ENCODE data around the gene AKT2.

Gene AKT2

DNA sequence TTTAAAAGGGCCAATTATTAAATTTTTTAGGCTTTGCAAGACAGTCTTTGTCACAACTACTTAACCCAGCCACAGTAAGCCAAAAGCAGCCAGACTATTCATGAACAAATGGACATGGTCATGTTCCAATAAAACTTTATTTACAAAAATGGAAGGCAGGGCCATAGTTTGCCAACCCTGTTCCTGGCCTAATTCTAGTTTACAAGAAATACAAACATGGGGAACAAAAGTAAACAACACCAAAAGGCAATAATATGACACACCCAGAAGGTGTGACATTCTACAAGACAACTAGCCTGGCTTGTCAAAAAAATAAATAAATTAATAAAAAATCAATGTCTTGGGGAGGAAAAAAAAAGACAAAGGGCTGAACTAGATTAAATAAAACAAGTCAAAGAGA is 33.9 kb downstream of the AKT2 start:
- H4K20me1 ChIP-seq (ENCODE audit: low read depth, low read length): no peaks in the 10 kb centered on the region
- no peak overlapping the region for H2AFZ ChIP-seq (ENCODE audit: low read depth, low read length, severe bottlenecking)
- no peaks in the 10 kb centered on the region for H3K9me2 ChIP-seq (replicated peaks; ENCODE audit: insufficient read depth, low read length)
- peaks cover 14% of the 10 kb centered on the region; the same call in 1 of the 2 replicates for H3K79me2 ChIP-seq (ENCODE audit: insufficient read depth, low read length)
- TF ChIP-seq, protein P1, sequence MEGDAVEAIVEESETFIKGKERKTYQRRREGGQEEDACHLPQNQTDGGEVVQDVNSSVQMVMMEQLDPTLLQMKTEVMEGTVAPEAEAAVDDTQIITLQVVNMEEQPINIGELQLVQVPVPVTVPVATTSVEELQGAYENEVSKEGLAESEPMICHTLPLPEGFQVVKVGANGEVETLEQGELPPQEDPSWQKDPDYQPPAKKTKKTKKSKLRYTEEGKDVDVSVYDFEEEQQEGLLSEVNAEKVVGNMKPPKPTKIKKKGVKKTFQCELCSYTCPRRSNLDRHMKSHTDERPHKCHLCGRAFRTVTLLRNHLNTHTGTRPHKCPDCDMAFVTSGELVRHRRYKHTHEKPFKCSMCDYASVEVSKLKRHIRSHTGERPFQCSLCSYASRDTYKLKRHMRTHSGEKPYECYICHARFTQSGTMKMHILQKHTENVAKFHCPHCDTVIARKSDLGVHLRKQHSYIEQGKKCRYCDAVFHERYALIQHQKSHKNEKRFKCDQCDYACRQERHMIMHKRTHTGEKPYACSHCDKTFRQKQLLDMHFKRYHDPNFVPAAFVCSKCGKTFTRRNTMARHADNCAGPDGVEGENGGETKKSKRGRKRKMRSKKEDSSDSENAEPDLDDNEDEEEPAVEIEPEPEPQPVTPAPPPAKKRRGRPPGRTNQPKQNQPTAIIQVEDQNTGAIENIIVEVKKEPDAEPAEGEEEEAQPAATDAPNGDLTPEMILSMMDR (IDR thresholded peaks at IDR 0.05; ENCODE audit: insufficient read depth, low read length, poor library complexity, severe bottlenecking): no peak
- TF ChIP-seq EZH2phosphoT487 (conservative IDR thresholded peaks at IDR 0.05; ENCODE audit: low read length): no peak
- no peaks in the 10 kb centered on the region for H3K27me3 ChIP-seq (ENCODE audit: low read length)
- H3K4me3 ChIP-seq (ENCODE audit: insufficient read depth, low read length, poor library complexity, severe bottlenecking): no peak overlapping the region
- H3K27ac ChIP-seq (ENCODE audit: low read depth, low read length): no peak overlapping the region
- no peak overlapping the region for H3K4me2 ChIP-seq (ENCODE audit: low read depth, low read length, poor library complexity, severe bottlenecking)
- H3F3A ChIP-seq (ENCODE audit: insufficient read depth): no peaks in the 10 kb centered on the region
- no peaks in the 10 kb centered on the region for H3K9me3 ChIP-seq (ENCODE audit: insufficient read depth, low read length)
- no peak overlapping the region for H3K9ac ChIP-seq (ENCODE audit: low read length)
- H3K36me3 ChIP-seq (ENCODE audit: low read length): 0 out of 2 replicates have a peak, but pooled peaks cover 2% of the 10 kb centered on the region

DNA sequence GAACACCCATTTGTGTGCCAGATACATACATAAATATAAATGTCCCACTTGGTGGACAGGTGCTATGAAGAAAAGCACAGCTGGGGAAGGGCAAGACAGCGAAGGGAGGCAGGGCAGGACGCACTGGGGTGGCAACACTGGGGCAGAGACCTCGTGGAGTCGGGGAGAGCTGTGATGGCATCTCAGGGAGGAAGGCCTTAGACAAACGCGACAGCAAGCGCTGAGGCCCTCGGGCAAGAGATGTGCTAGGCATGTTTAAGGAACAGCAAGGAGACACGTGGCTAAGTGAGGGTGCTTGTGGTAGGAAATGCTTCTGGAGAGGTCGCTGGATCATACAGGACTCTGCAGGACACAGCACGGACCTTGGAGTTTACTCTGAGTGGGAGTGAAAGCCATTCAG is 35.4 kb downstream of the AKT2 start:
- Histone ChIP-seq H3K36me3 (ENCODE audit: low read length) (no peaks in the 10 kb centered on the region), H4K20me1 (ENCODE audit: low read depth, low read length) (no peaks in the 10 kb centered on the region), H3K9me3 (ENCODE audit: insufficient read depth, low read length) (no peaks in the 10 kb centered on the region), H3K4me3 (ENCODE audit: insufficient read depth, low read length, poor library complexity, severe bottlenecking) (no peak overlapping the region), H3F3A (ENCODE audit: insufficient read depth) (no peaks in the 10 kb centered on the region), H3K79me2 (ENCODE audit: insufficient read depth, low read length) (peaks cover 16% of the 10 kb centered on the region; the same call in 1 of the 2 replicates), H2AFZ (ENCODE audit: low read depth, low read length, severe bottlenecking) (no peak overlapping the region), H3K27me3 (ENCODE audit: low read length) (no peaks in the 10 kb centered on the region), H3K9me2 (replicated peaks; ENCODE audit: insufficient read depth, low read length) (no peaks in the 10 kb centered on the region), H3K4me2 (ENCODE audit: low read depth, low read length, poor library complexity, severe bottlenecking) (no peak overlapping the region), H3K27ac (ENCODE audit: low read depth, low read length) (no peak overlapping the region), H3K9ac (ENCODE audit: low read length) (no peak overlapping the region)
- TF ChIP-seq, protein P1 (IDR thresholded peaks at IDR 0.05; ENCODE audit: insufficient read depth, low read length, poor library complexity, severe bottlenecking): no peak
- no peak for TF ChIP-seq EZH2phosphoT487 (conservative IDR thresholded peaks at IDR 0.05; ENCODE audit: low read length)

DNA sequence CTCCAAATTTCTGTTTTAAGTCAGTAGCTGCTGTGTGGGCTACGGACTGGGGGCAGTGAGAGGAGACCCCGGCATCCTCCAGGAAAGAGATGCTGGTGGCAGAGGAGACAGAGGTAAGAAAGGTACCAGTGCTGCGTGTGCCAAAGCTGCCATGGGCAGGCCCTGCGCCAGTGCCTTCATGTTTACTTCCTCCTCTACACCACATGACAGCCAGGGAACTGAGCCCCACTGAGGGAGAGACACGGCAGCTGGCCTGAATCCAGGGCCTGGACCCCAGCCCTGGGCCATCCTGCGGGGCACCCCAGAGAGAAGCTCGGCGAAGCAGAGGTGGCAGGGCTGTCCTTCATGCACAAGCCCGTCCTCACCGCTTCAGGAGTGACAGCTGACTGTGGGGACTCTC is 35.9 kb downstream of the AKT2 start:
- Histone ChIP-seq H3K9me2 (replicated peaks; ENCODE audit: insufficient read depth, low read length) (no peaks in the 10 kb centered on the region), H3K4me2 (ENCODE audit: low read depth, low read length, poor library complexity, severe bottlenecking) (no peak overlapping the region), H4K20me1 (ENCODE audit: low read depth, low read length) (no peaks in the 10 kb centered on the region), H2AFZ (ENCODE audit: low read depth, low read length, severe bottlenecking) (no peak overlapping the region), H3K27ac (ENCODE audit: low read depth, low read length) (no peak overlapping the region), H3K79me2 (ENCODE audit: insufficient read depth, low read length) (peaks cover 18% of the 10 kb centered on the region; the same call in 1 of the 2 replicates), H3F3A (ENCODE audit: insufficient read depth) (no peaks in the 10 kb centered on the region), H3K9ac (ENCODE audit: low read length) (no peak overlapping the region), H3K27me3 (ENCODE audit: low read length) (no peaks in the 10 kb centered on the region), H3K36me3 (ENCODE audit: low read length) (no peaks in the 10 kb centered on the region), H3K4me3 (ENCODE audit: insufficient read depth, low read length, poor library complexity, severe bottlenecking) (no peak overlapping the region), H3K9me3 (ENCODE audit: insufficient read depth, low read length) (no peaks in the 10 kb centered on the region)
- TF ChIP-seq, protein P1 (IDR thresholded peaks at IDR 0.05; ENCODE audit: insufficient read depth, low read length, poor library complexity, severe bottlenecking): no peak
- no peak for TF ChIP-seq EZH2phosphoT487 (conservative IDR thresholded peaks at IDR 0.05; ENCODE audit: low read length)

Measured in SU-DHL-6 (cell line).